GM23248 (cell line): ENCODE measurements around the gene ACTN4. TPM values are rescaled to one million over a fixed set of nuclear protein-coding genes. Genes with fewer than 3 reads are reported as not detected.

Experiments
- DNase-seq: peaks from one replicate; pipeline ENCODE4 v3.0.0-alpha.2; 2015
- H2AFZ ChIP-seq: fragments of 200-600 bp; sonication (generic); 2 replicates; pipeline ENCODE4 v1.6.1; 2016; ENCODE audit warnings: antibody characterized with exemption
- H3F3A ChIP-seq: fragments of 200-600 bp; sonication (generic); 2 replicates; pipeline ENCODE4 v1.6.1; 2016; ENCODE audit warnings: mild to moderate bottlenecking, antibody characterized with exemption, mixed run types; ENCODE audit not compliant: insufficient read depth
- H3K27ac ChIP-seq: fragments of 200-600 bp; sonication (generic); 2 replicates; pipeline ENCODE4 v1.5.1; 2016; ENCODE audit warnings: mild to moderate bottlenecking
- H3K27me3 ChIP-seq: fragments of 200-600 bp; sonication (generic); replicated peaks from 2 replicates; pipeline ENCODE4 v1.6.1; 2016; ENCODE audit warnings: mild to moderate bottlenecking; ENCODE audit not compliant: insufficient read depth
- H3K36me3 ChIP-seq: fragments of 200-600 bp; sonication (generic); 2 replicates; pipeline ENCODE4 v1.6.1; 2016; ENCODE audit warnings: low read depth, mild to moderate bottlenecking
- H3K4me1 ChIP-seq: fragments of 200-600 bp; sonication (generic); 2 replicates; pipeline ENCODE4 v1.6.1; 2016; ENCODE audit warnings: mild to moderate bottlenecking; ENCODE audit not compliant: insufficient read depth
- H3K4me2 ChIP-seq: fragments of 200-600 bp; sonication (generic); one replicate; pipeline ENCODE4 v1.6.1; 2016; ENCODE audit warnings: mild to moderate bottlenecking; ENCODE audit not compliant: unreplicated experiment
- H3K4me3 ChIP-seq: fragments of 200-600 bp; sonication (generic); 2 replicates; pipeline ENCODE4 v1.5.1; 2016; ENCODE audit warnings: mild to moderate bottlenecking
- H3K79me2 ChIP-seq: fragments of 200-600 bp; sonication (generic); 2 replicates; pipeline ENCODE4 v1.6.1; 2016; ENCODE audit warnings: mild to moderate bottlenecking; ENCODE audit not compliant: insufficient read depth
- H3K9ac ChIP-seq: fragments of 200-600 bp; sonication (generic); 2 replicates; pipeline ENCODE4 v1.6.1; 2016; ENCODE audit warnings: mild to moderate bottlenecking
- H3K9me2 ChIP-seq: fragments of 200-600 bp; sonication (generic); 2 replicates; pipeline ENCODE4 v1.6.1; 2016; ENCODE audit warnings: mixed run types, mild to moderate bottlenecking, moderate library complexity; ENCODE audit not compliant: insufficient read depth
- H3K9me3 ChIP-seq: fragments of 200-600 bp; sonication (generic); one replicate; pipeline ENCODE4 v1.6.1; 2017; ENCODE audit warnings: low read depth
- H4K20me1 ChIP-seq: fragments of 200-600 bp; sonication (generic); 2 replicates; pipeline ENCODE4 v1.6.0; 2016; ENCODE audit not compliant: insufficient read depth
- EZH2 ChIP-seq: fragments of 200-600 bp; sonication (generic); IDR thresholded peaks from 2 replicates; pipeline ENCODE4 v1.6.1; 2018; ENCODE audit warnings: antibody characterized with exemption, mild to moderate bottlenecking; ENCODE audit not compliant: insufficient read depth, poor library complexity, severe bottlenecking
- EZH2phosphoT487 ChIP-seq: fragments of 200-600 bp; sonication (generic); IDR thresholded peaks from 2 replicates; pipeline ENCODE4 v1.6.1; 2018; ENCODE audit warnings: antibody characterized with exemption, moderate library complexity, mild to moderate bottlenecking, low read depth; ENCODE audit not compliant: insufficient read depth
- WGBS, 2 experiments: methylation state at CpG; one replicate each; pipeline ENCODE4 v1.1.6; 2015 to 2017; ENCODE audit warnings: low lambda C conversion rate in 2 of 2, low coverage in 1 of 2; ENCODE audit errors: missing lambda C conversion rate in 2 of 2; 5-methylcytosine and 5-hydroxymethylcytosine counted together
- in situ Hi-C: fragments of 300-500 bp; cut with MboI; formaldehyde crosslinking; loops from 2 replicates; pipeline ENCODE4 v1.15.0; 2020
- polyA plus RNA-seq: library from polyadenylated mRNA; unstranded; fragments of >200 nt; fragmentation: Nextera tagmentation; extraction: Ambion mirVana; gene quantifications from 2 replicates; pipeline ENCODE4 v1.2.1, GENCODE V29; 2016
- total RNA-seq: library from RNA; depleted of rRNA; stranded (reverse); fragments of >200 nt; shearing (Covaris generic); gene quantifications from 2 replicates; pipeline ENCODE4 v1.2.3, GENCODE V29; 2014

ACTN4 gene
- total and polyA plus RNA-seq, 2 experiments from 2014 or later = 84.6 to 477 TPM

- Histone ChIP-seq H3K4me1 (peaks cover 38% of the 10 kb centered on the region), H3K27ac (peak overlapping the region; percentile 97), H3K4me3 (peak overlapping the region; percentile 99), H3K9me2 (no peaks in the 10 kb centered on the region), H3F3A (peaks cover 53% of the 10 kb centered on the region), H3K27me3 (no peaks in the 10 kb centered on the region), H4K20me1 (no peaks in the 10 kb centered on the region), H3K9me3 (no peaks in the 10 kb centered on the region), H3K79me2 (peaks cover 63% of the 10 kb centered on the region), H3K36me3 (no peaks in the 10 kb centered on the region), H3K9ac (peak overlapping the region; percentile 98), H3K4me2 (peak overlapping the region; percentile 84), H2AFZ (no peak overlapping the region)
- in situ Hi-C loops = no loop called here
- WGBS, 2 experiments = 2 to 3% methylated on average over 10 to 13 of the region's 13 CpGs
- peak; percentile 17 for DNase-seq
- TF ChIP-seq EZH2 (no peak), EZH2phosphoT487 (no peak)
These were observed 1.4 kb downstream of the ACTN4 start for GRCh38 chr19:38648769-38649304.

GRCh38 chr19:38649305-38650171 is 2.1 kb downstream of the ACTN4 start:
- no peaks in the 10 kb centered on the region for H3K36me3 ChIP-seq
- no peak overlapping the region for H2AFZ ChIP-seq
- H3K4me1 ChIP-seq = peaks cover 43% of the 10 kb centered on the region
- H4K20me1 ChIP-seq = no peaks in the 10 kb centered on the region
- DNase-seq = peak; percentile 49
- peaks cover 70% of the 10 kb centered on the region for H3K79me2 ChIP-seq
- H3K27ac ChIP-seq = peak overlapping the region; percentile 97
- no peaks in the 10 kb centered on the region for H3K27me3 ChIP-seq
- peaks cover 60% of the 10 kb centered on the region for H3F3A ChIP-seq
- peak overlapping the region; percentile 84 for H3K4me2 ChIP-seq
- TF ChIP-seq EZH2phosphoT487 (no peak), EZH2 (no peak)
- peak overlapping the region; percentile 98 for H3K9ac ChIP-seq
- no peaks in the 10 kb centered on the region for H3K9me3 ChIP-seq
- in situ Hi-C loops = no loop called here
- H3K4me3 ChIP-seq = peak overlapping the region; percentile 99
- 5 to 6% methylated on average over 15 of the region's 15 CpGs for WGBS, 2 experiments
- H3K9me2 ChIP-seq = no peaks in the 10 kb centered on the region

- H3K4me1 ChIP-seq = peaks cover 51% of the 10 kb centered on the region
- H3K27ac ChIP-seq = peak overlapping the region; percentile 97
- peak overlapping the region; percentile 99 for H3K4me3 ChIP-seq
- peak; percentile 56 for DNase-seq
- H3K4me2 ChIP-seq = peak overlapping the region; percentile 84
- no peaks in the 10 kb centered on the region for H3K27me3 ChIP-seq
- peaks cover 78% of the 10 kb centered on the region for H3K79me2 ChIP-seq
- whole genome bisulfite sequencing, 2 experiments = 21% methylated on average over 8 of the region's 8 CpGs
- no peak for TF ChIP-seq EZH2
- TF ChIP-seq EZH2phosphoT487 = no peak
- H3F3A ChIP-seq = peaks cover 67% of the 10 kb centered on the region
- H3K9me2 ChIP-seq = no peaks in the 10 kb centered on the region
- in situ Hi-C loops = no loop called here
- peak overlapping the region; percentile 98 for H3K9ac ChIP-seq
- H3K36me3 ChIP-seq = no peaks in the 10 kb centered on the region
- H3K9me3 ChIP-seq = no peaks in the 10 kb centered on the region
- no peak overlapping the region for H2AFZ ChIP-seq
- no peaks in the 10 kb centered on the region for H4K20me1 ChIP-seq
These were observed 2.8 kb downstream of the ACTN4 start for GRCh38 chr19:38650172-38650775.

GRCh38 chr19:38650911-38651584 is 3.6 kb downstream of the ACTN4 start:
- in situ Hi-C loops = no loop called here
- Histone ChIP-seq H2AFZ (no peak overlapping the region), H3K9me3 (no peaks in the 10 kb centered on the region), H3K79me2 (peaks cover 85% of the 10 kb centered on the region), H3K27me3 (no peaks in the 10 kb centered on the region), H3K9ac (peak overlapping the region; percentile 98), H3K36me3 (peaks cover 4% of the 10 kb centered on the region; the same call in 1 of the 2 replicates), H3K9me2 (no peaks in the 10 kb centered on the region), H3K4me2 (peak overlapping the region; percentile 84), H3K4me3 (peak overlapping the region; percentile 99), H3F3A (peaks cover 75% of the 10 kb centered on the region), H3K4me1 (peaks cover 58% of the 10 kb centered on the region), H3K27ac (peak overlapping the region; percentile 97), H4K20me1 (no peaks in the 10 kb centered on the region)
- peak; percentile 94 for DNase-seq
- WGBS, 2 experiments = 27 to 30% methylated on average over 12 of the region's 12 CpGs
- TF ChIP-seq EZH2phosphoT487 (no peak), EZH2 (no peak)
